ENCODE results near the gene NRARP.

DNA sequence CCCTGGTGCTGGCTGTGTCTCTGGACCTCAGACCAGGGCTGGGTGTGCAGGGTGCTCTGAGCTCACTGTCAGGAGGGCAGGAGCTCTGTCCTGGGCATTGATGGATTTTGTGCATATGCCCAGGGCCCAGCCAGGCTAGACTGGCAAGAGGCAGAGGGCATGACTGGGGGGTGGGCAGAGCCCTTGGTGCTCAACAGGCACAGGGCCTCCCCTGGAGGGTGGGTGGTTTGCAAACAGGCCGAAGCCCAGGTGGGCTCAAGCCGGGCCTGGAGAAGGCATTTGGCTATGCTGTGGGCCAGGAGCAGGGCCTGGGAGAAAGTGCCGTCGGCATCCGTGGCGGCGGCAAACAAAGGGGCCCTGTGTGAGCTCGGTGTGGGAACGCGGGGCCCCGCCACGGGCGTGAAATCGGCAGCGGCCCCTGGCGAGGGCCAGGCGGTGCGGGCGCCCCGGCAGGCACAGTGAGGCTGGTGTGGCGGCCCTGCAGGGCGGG is 1.9 kb upstream of the NRARP start:
- TF ChIP-seq CTCF (IDR thresholded peaks at IDR 0.05; ENCODE audit: low read depth, low read length) (no peak), EZH2phosphoT487 (IDR thresholded peaks at IDR 0.05; ENCODE audit: low read depth) (no peak)
